Fibroblast of villous mesenchyme (primary cell): ENCODE data around the gene DLGAP4. TPM values are rescaled to one million over a fixed set of nuclear protein-coding genes. Genes with fewer than 3 reads are reported as not detected.

Experiments used
- DNase-seq: peaks from one replicate; pipeline ENCODE4 v3.0.0-alpha.2; 2010; ENCODE audit warnings: low read depth
- H3K4me3 ChIP-seq: 2 replicates; pipeline ENCODE4 v1.5.1; 2011; ENCODE audit warnings: low read depth, mild to moderate bottlenecking, low read length
- CTCF ChIP-seq: IDR thresholded peaks from 2 replicates; pipeline ENCODE4 v1.5.1; 2012; ENCODE audit warnings: low read depth, mild to moderate bottlenecking, low read length; ENCODE audit not compliant: insufficient read depth
- total RNA-seq: library from RNA; depleted of rRNA; stranded (reverse); fragments of >200 nt; gene quantifications from 2 replicates; pipeline ENCODE4 v1.2.3, GENCODE V29; 2012

The DLGAP4 gene
- total RNA-seq: 13.5 and 15.5 TPM in 2 replicates

GRCh38 chr20:36305602-36306551 lies at the start of gene DLGAP4:
Gene DLGAP4, plus strand, starts transcription at chr20:36306339. Its CDS starts 125,379 bp downstream, at chr20:36431718.
- DNase-seq: no peak
- H3K4me3 ChIP-seq: no peak within 1 kb of the TSS
- no peak for TF ChIP-seq CTCF

GRCh38 chr20:36259177-36260061 lies 46.7 kb upstream of the DLGAP4 start:
- H3K4me3 ChIP-seq: no peak overlapping the region
- TF ChIP-seq CTCF: no peak
- no peak for DNase-seq

- H3K4me3 ChIP-seq: no peak overlapping the region
- no peak for DNase-seq
- TF ChIP-seq CTCF: no peak
These were observed 45.8 kb upstream of the DLGAP4 start for GRCh38 chr20:36260316-36260715.

- DNase-seq: no peak
- no peak for TF ChIP-seq CTCF
- no peak overlapping the region for H3K4me3 ChIP-seq
These were observed 44.6 kb upstream of the DLGAP4 start for GRCh38 chr20:36261389-36262105.

- H3K4me3 ChIP-seq: no peak overlapping the region
- TF ChIP-seq CTCF: no peak
- DNase-seq: no peak
These were observed 43.7 kb upstream of the DLGAP4 start for GRCh38 chr20:36262440-36262839.

- TF ChIP-seq CTCF: no peak
- no peak for DNase-seq
- no peak overlapping the region for H3K4me3 ChIP-seq
These were observed 41.5 kb upstream of the DLGAP4 start for GRCh38 chr20:36264426-36265246.
